ENCODE data around the gene PTPRM. TPM values are rescaled to one million over a fixed set of nuclear protein-coding genes. Genes with fewer than 3 reads are reported as not detected.

Gene PTPRM
- total and polyA plus RNA-seq, 2 donors (not counting 3 experiments of a cell fraction or from before 2014, with no cell fraction given), result 37.4 to 43.7 TPM

DNA sequence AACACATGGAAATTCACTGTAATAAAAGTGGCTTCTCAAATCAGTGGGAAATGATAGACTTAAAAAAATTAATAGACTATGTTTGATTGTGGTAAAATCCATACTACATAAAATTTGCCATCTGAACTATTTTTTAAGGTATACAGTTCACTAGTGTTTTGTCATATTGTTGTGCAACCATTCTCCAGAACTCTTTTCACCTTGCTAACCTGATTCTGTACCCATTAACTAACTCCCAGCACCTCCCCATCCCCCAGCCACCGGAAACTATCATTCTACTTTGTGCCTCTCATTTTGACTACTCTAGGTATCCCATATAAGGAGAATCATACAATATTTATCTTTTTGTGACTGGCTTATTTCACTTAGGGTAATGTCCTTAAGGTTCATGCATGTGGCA is 153.3 kb downstream of the PTPRM start:
- Histone ChIP-seq H3K9me1 (replicated peaks; ENCODE audit: control insufficient read depth, extremely low read depth, insufficient read depth, low read length) (no peaks in the 10 kb centered on the region), H4K20me1 (replicated peaks; ENCODE audit: control insufficient read depth, extremely low read depth, insufficient read depth, low read length) (no peaks in the 10 kb centered on the region), H3K27ac (ENCODE audit: insufficient read depth, low read depth, low read length) (no peak overlapping the region), H3K79me2 (ENCODE audit: control insufficient read depth, insufficient read depth, low read length) (no peaks in the 10 kb centered on the region), H3K4me1 (ENCODE audit: control insufficient read depth, extremely low read depth, insufficient read depth, low read length) (no peaks in the 10 kb centered on the region), H2AFZ (ENCODE audit: low read depth, low read length) (no peak overlapping the region), H3K4me3 (replicated peaks in 1 of 3; ENCODE audit: insufficient read depth in 1 of 3, low read depth in 1 of 3, low read length in 3 of 3) (no peak overlapping the region), H3K9ac (replicated peaks; ENCODE audit: extremely low read depth, insufficient read depth, low read length) (no peak overlapping the region), H3K4me2 (ENCODE audit: insufficient read depth, low read length) (no peak overlapping the region), H3K27me3 (ENCODE audit: control insufficient read depth in 2 of 2, insufficient read depth in 2 of 2, low read length in 2 of 2) (no peaks in the 10 kb centered on the region), H3K36me3 (ENCODE audit: control insufficient read depth in 2 of 2, extremely low read depth in 1 of 2, insufficient read depth in 2 of 2, low read length in 2 of 2) (no peaks in the 10 kb centered on the region), H3K9me3 (replicated peaks; ENCODE audit: control insufficient read depth, insufficient read depth, low read length) (no peaks in the 10 kb centered on the region)
- intact Hi-C loops (cut with micrococcal nuclease), result no loop called here
- no TSS peak for BruUV-seq (replicated peaks)
- ChIA-PET POLR2A (no interaction called here), CTCF (no interaction called here)
- dilution Hi-C loops (cut with MboI; ENCODE audit: extremely low pct_ligation_motif_present, low sequenced_read_pairs), result no loop called here
- TF ChIP-seq MYC (IDR thresholded peaks at IDR 0.05; ENCODE audit: low read depth, low read length), result no peak
- no peak for TF ChIP-seq POLR2A (IDR thresholded peaks at IDR 0.05; ENCODE audit: low read depth, low read length)
- TF ChIP-seq, protein P1, sequence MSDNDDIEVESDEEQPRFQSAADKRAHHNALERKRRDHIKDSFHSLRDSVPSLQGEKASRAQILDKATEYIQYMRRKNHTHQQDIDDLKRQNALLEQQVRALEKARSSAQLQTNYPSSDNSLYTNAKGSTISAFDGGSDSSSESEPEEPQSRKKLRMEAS (IDR thresholded peaks at IDR 0.05; ENCODE audit: insufficient read depth, insufficient read length), result no peak
- no peak for TF ChIP-seq EZH2 (IDR thresholded peaks at IDR 0.05; ENCODE audit: borderline replicate concordance, low read depth, low read length, severe bottlenecking)
- no peak for TF ChIP-seq POLR2AphosphoS5 (IDR thresholded peaks at IDR 0.05; ENCODE audit: insufficient read depth, low read depth, low read length)
- TF ChIP-seq GATA2 (IDR thresholded peaks at IDR 0.05; ENCODE audit: insufficient read depth, insufficient read length, low read depth, low read length), result no peak
- TF ChIP-seq, protein P2, sequence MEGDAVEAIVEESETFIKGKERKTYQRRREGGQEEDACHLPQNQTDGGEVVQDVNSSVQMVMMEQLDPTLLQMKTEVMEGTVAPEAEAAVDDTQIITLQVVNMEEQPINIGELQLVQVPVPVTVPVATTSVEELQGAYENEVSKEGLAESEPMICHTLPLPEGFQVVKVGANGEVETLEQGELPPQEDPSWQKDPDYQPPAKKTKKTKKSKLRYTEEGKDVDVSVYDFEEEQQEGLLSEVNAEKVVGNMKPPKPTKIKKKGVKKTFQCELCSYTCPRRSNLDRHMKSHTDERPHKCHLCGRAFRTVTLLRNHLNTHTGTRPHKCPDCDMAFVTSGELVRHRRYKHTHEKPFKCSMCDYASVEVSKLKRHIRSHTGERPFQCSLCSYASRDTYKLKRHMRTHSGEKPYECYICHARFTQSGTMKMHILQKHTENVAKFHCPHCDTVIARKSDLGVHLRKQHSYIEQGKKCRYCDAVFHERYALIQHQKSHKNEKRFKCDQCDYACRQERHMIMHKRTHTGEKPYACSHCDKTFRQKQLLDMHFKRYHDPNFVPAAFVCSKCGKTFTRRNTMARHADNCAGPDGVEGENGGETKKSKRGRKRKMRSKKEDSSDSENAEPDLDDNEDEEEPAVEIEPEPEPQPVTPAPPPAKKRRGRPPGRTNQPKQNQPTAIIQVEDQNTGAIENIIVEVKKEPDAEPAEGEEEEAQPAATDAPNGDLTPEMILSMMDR (IDR thresholded peaks at IDR 0.05; ENCODE audit: extremely low read depth in 1 of 2, insufficient read depth in 1 of 2, low read depth in 1 of 2, low read length in 2 of 2), result no peak
- TF ChIP-seq FOS (IDR thresholded peaks at IDR 0.05; ENCODE audit: borderline replicate concordance, insufficient read depth, low read length), result no peak
- TF ChIP-seq JUN (IDR thresholded peaks at IDR 0.05; ENCODE audit: borderline replicate concordance, insufficient read depth, insufficient read length, low read depth), result no peak
- DNase-seq (ENCODE audit: low read depth, low spot score) (no peak), FAIRE-seq (no peak)

Data from endothelial cell of umbilical vein (primary cell).